ENCODE results near the gene CRB1.
A peak's percentile ranks its signal among the peaks of the same experiment; 100 is the strongest.

Gene CRB1

DNA sequence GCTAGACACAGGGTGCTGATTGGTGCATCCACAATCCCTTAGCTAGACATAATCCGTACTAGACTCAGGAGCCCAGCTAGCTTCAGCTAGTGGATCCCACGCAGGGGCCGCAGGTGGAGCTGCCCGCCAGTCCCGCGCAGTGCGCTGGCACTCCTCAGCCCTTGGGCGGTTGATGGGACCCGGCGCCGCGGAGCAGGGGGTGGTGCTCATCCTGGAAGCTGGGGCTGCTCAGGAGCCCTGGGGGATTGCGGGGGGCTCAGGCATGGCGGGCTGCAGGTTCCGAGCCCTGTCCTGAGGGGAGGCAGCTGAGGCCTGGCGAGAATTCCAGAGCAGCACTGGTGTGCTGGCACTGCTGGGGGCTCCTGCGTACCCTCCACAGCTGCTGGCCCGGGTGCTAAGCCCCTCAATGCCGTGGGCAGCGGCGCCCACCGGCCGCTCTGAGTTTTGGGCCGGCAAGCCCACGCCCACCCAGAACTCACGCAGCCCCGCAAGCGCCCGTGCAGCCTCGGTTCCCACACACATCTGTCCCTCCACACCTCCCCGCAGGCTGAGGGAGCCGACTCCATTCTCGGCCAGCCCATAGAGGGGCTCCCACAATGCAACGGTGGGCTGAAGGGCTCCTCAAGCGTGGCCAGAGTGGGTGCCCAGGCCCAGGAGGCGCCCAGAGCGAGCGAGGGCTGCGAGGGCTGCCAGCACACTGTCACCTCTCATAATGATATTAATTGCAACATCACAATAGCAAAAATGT, 87.4 kb downstream of the CRB1 start:
- H3K4me3 ChIP-seq (ENCODE audit: low read depth, low read length): no peak overlapping the region
- DNase-seq (ENCODE audit: low read depth): no peak
- TF ChIP-seq, protein P1, sequence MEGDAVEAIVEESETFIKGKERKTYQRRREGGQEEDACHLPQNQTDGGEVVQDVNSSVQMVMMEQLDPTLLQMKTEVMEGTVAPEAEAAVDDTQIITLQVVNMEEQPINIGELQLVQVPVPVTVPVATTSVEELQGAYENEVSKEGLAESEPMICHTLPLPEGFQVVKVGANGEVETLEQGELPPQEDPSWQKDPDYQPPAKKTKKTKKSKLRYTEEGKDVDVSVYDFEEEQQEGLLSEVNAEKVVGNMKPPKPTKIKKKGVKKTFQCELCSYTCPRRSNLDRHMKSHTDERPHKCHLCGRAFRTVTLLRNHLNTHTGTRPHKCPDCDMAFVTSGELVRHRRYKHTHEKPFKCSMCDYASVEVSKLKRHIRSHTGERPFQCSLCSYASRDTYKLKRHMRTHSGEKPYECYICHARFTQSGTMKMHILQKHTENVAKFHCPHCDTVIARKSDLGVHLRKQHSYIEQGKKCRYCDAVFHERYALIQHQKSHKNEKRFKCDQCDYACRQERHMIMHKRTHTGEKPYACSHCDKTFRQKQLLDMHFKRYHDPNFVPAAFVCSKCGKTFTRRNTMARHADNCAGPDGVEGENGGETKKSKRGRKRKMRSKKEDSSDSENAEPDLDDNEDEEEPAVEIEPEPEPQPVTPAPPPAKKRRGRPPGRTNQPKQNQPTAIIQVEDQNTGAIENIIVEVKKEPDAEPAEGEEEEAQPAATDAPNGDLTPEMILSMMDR (conservative IDR thresholded peaks at IDR 0.05; ENCODE audit: low read depth, low read length): no peak

- TF ChIP-seq, protein P1 (conservative IDR thresholded peaks at IDR 0.05; ENCODE audit: low read depth, low read length): peak; percentile 84
- H3K4me3 ChIP-seq (ENCODE audit: low read depth, low read length): no peak overlapping the region
- DNase-seq (ENCODE audit: low read depth): peak; percentile 82
Measured at GRCh38 chr1:197356723-197357533, 88.9 kb downstream of the CRB1 start.

GRCh38 chr1:197358959-197359358, 90.9 kb downstream of the CRB1 start:
- TF ChIP-seq, protein P1 (conservative IDR thresholded peaks at IDR 0.05; ENCODE audit: low read depth, low read length): no peak
- no peak for DNase-seq (ENCODE audit: low read depth)
- no peak overlapping the region for H3K4me3 ChIP-seq (ENCODE audit: low read depth, low read length)

- peak; percentile 67 for DNase-seq (ENCODE audit: low read depth)
- TF ChIP-seq, protein P1 (conservative IDR thresholded peaks at IDR 0.05; ENCODE audit: low read depth, low read length): no peak
Measured at GRCh38 chr1:197360068-197360467, 92.0 kb downstream of the CRB1 start.

DNA sequence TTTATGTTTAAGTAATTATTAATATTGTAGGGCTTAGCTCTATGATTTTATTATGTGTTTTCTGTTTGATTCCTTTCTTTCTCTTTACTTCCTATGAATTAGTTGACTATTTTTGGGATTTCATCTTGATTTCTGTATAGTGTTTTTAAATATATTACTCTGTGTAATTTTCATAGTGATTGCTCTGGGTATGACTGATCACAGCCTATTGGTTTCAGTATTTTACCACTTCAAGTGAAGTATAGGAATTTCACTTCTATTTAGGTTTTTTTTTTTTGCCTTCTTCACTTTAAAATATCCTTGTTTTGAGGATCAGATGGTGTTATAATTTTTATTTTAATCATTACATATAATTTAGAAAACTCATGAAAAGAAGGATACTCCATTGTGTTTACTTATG, 94.8 kb downstream of the CRB1 start:
- DNase-seq (ENCODE audit: low read depth): no peak
- no peak overlapping the region for H3K4me3 ChIP-seq (ENCODE audit: low read depth, low read length)
- TF ChIP-seq, protein P1 (conservative IDR thresholded peaks at IDR 0.05; ENCODE audit: low read depth, low read length): no peak

More at GRCh38 chr1:197360068-197360467, 92.0 kb downstream of the CRB1 start:
- no peak overlapping the region for H3K4me3 ChIP-seq (ENCODE audit: low read depth, low read length)

DNA sequence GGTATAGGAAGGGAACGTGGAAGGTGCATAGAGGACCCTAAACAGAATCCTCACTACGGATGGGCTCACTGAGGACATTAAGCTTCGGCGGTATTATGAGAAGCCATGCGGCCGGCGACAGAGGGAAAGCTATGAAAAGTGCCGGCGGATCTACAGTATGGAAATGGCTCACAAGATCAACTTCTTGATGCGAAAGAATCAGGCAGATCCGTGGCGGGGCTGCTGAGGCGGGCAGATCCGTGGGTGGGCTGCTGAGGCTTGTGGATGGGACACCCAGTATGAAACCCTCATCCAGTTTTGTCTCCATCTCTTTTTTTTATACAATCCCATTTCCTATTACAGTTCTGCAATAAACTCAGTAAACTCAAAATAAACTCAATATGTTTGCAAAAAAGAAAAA, 95.8 kb downstream of the CRB1 start:
- no peak overlapping the region for H3K4me3 ChIP-seq (ENCODE audit: low read depth, low read length)
- no peak for DNase-seq (ENCODE audit: low read depth)
- TF ChIP-seq, protein P1 (conservative IDR thresholded peaks at IDR 0.05; ENCODE audit: low read depth, low read length): no peak

Data from choroid plexus epithelial cell (primary cell).